HEK293 (cell line): ENCODE measurements around the gene PRKCZ.

Experiments used
- BCL11B ChIP-seq: fragments of 450-650 bp; formaldehyde crosslinking; IDR thresholded peaks from 2 replicates; pipeline ENCODE4 v1.5.1; 2016; ENCODE audit warnings: low read depth, missing biosample characterization, missing genetic modification characterization
- CTCF ChIP-seq: fragments of 450-650 bp; formaldehyde crosslinking; IDR thresholded peaks from 2 replicates; pipeline ENCODE4 v1.5.1; 2016; ENCODE audit warnings: missing biosample characterization, missing genetic modification characterization
- HOXA7 ChIP-seq: sonication (generic); formaldehyde crosslinking; IDR thresholded peaks from 2 replicates; pipeline ENCODE4 v1.8.1; 2022; ENCODE audit warnings: missing genetic modification reagents, borderline replicate concordance
- KLF16 ChIP-seq: fragments of 450-650 bp; formaldehyde crosslinking; IDR thresholded peaks from 2 replicates; pipeline ENCODE4 v1.5.1; 2017; ENCODE audit warnings: missing biosample characterization, missing genetic modification characterization
- KLF17 ChIP-seq: fragments of 450-650 bp; formaldehyde crosslinking; IDR thresholded peaks from 2 replicates; pipeline ENCODE4 v1.5.1; 2016; ENCODE audit warnings: missing biosample characterization, missing genetic modification characterization
- ZEB2 ChIP-seq: fragments of 450-650 bp; formaldehyde crosslinking; IDR thresholded peaks from 2 replicates; pipeline ENCODE4 v1.5.1; 2016; ENCODE audit warnings: missing biosample characterization, missing genetic modification characterization
- ZNF501 ChIP-seq: fragments of 450-650 bp; formaldehyde crosslinking; IDR thresholded peaks from 2 replicates; pipeline ENCODE4 v1.5.1; 2016; ENCODE audit warnings: missing biosample characterization, missing genetic modification characterization
- ZNF513 ChIP-seq: fragments of 450-650 bp; IDR thresholded peaks from 2 replicates; pipeline ENCODE4 v1.5.1; 2018; ENCODE audit warnings: missing biosample characterization, missing genetic modification characterization
- ZNF707 ChIP-seq: fragments of 450-650 bp; formaldehyde crosslinking; IDR thresholded peaks from 2 replicates; pipeline ENCODE4 v1.5.1; 2016; ENCODE audit warnings: missing biosample characterization, missing genetic modification characterization
- ZNF747 ChIP-seq: fragments of 450-650 bp; formaldehyde crosslinking; IDR thresholded peaks from 2 replicates; pipeline ENCODE4 v1.5.1; 2016; ENCODE audit warnings: missing biosample characterization, missing genetic modification characterization
- ZSCAN4 ChIP-seq: fragments of 450-650 bp; formaldehyde crosslinking; IDR thresholded peaks from 2 replicates; pipeline ENCODE4 v1.5.1; 2017; ENCODE audit warnings: missing biosample characterization, missing genetic modification characterization

- TF ChIP-seq ZNF513 (tag by site-specific recombination) (no peak), CTCF (no peak), ZEB2 (tag by site-specific recombination) (no peak), HOXA7 (CRISPR knock-in tag) (no peak), KLF16 (no peak), ZSCAN4 (tag by site-specific recombination) (no peak), ZNF747 (tag by site-specific recombination) (no peak), ZNF707 (tag by site-specific recombination) (no peak), ZNF501 (tag by site-specific recombination) (no peak), KLF17 (tag by site-specific recombination) (no peak), BCL11B (no peak)
These were observed 22.1 kb upstream of the PRKCZ start for GRCh38 chr1:2027961-2028583.
